ENCODE results near the gene DOCK2. TPM values are rescaled to one million over a fixed set of nuclear protein-coding genes. Genes with fewer than 3 reads are reported as not detected.
A peak's percentile ranks its signal among the peaks of the same experiment; 100 is the strongest.
"Not testable (repeated sequence)": the region's sequence is repeated elsewhere in the genome, so short reads cannot be mapped to it uniquely, and the experiment has no call there.

The DOCK2 gene
- total RNA-seq, 1 donor from 2014 or later, result 1.2 TPM

DNA sequence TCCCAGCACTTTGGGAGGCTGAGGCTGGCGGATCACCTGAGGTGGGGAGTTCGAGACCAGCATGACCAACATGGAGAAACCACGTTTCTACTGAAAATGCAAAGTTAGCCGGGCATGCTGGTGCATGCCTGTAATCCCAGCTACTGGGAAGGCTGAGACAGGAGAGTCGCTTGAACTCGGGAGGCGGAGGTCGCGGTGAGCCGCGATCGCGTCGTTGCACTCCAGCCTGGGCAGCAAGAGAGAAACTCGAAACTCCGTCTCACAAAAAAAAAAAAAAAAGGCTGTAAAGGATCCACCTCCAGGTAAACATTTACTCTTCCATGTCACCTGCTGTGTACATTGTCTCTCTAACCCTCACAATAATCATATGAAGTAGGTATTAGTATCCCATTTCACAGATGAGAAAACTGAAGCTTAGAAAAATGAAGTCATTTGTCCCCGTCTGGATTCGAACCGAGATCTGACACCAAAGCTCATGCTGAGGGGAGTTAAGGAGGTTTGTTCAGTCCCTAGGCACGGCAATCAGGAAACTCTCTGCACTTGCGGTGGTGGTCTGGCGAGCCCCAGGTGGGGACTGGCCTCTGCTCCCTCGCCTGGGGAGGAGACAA, 494 bp upstream of the DOCK2 start:
- DNase-seq (ENCODE audit: extremely low read depth, low read depth, low spot score), result no peak

DNA sequence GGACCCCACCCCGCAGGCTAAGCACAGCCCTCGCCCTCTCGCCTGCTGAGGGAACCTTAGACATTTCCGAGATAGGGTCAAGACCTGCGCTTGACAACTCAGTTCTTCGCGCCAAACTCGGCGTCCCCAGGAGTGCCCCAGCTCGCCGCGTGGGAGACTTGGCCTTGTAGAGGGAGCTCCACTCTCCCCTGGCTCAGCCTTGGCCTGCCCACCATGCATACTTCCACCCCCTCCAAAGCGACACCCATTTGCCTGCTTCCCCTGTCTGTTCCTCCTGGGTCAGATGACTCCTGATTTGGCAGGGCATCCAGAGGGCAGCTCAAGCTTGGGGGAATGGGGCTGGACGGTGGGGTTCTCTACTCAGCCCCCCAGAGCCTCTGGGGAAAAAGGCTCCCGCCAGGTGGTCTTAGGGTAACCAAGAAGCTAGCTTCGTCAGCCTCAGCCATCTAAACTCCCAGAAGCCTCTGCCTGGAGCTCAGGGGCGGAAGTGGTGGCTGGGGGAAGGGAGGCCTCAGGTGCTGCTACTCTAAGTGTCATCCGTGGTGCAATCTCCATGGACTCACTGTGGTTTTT, 560 bp downstream of the DOCK2 start:
- no peak for DNase-seq (ENCODE audit: extremely low read depth, low read depth, low spot score)

DNA sequence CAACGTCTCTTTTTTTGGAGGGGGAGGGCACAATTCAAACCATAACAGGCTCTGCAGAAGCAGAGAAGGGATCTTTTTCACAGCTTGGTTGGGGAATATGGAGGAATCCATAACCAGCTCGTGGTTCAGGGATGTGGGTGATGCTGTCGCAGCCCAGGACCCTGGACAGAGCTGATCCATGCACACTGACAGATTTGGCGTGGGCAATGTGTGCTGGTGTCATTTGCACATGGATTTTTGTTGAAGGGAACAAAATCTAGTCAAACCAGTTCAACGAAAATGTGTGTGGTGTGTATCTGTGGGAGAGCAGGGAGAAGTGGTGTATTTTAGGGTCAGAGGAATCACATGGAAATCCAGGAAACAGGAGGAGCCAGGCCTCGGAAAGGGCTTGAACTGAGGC, 4.2 kb downstream of the DOCK2 start:
- DNase-seq (ENCODE audit: extremely low read depth, low read depth, low spot score), result no peak

DNA sequence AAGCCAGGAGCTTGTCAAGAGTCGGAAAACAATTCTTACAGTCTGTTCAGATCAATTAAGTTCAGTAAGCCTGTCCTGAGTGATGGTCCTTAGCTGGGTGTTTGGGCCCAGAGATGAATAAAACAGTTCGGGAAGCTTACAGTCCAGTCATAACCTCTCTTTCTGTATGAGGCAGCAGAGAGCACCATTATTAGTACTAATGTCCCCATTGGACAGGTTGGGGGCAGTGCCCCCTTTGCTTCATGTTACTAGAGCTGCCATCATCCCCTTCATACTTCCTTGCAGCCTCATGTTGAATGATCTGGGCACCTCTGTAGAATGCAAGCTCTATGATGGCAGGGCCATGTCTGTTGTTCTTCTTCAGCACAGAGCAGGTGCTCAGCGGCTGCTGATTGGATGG, 9.8 kb downstream of the DOCK2 start:
- no peak for DNase-seq (ENCODE audit: extremely low read depth, low read depth, low spot score)

DNA sequence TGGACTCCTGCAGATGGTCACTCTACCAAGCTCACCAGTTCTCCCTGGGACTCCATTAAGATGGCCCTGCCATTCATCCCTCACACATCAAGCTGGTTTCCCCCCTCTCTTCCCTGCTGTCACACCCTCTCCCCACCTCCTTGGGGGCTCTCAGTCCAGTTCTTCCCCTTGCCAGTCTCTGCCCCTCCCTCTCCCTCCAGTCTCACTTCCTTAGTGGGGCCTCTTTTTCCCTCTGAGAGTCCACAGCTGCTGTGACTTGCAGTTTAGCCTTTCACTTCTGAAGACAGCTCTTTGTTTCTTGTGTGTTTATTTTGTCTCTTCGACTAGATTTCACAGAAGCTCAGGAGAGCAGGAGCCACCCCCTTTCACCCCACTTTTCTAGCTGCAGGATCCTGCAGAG, 10.5 kb downstream of the DOCK2 start:
- DNase-seq (ENCODE audit: extremely low read depth, low read depth, low spot score), result no peak

DNA sequence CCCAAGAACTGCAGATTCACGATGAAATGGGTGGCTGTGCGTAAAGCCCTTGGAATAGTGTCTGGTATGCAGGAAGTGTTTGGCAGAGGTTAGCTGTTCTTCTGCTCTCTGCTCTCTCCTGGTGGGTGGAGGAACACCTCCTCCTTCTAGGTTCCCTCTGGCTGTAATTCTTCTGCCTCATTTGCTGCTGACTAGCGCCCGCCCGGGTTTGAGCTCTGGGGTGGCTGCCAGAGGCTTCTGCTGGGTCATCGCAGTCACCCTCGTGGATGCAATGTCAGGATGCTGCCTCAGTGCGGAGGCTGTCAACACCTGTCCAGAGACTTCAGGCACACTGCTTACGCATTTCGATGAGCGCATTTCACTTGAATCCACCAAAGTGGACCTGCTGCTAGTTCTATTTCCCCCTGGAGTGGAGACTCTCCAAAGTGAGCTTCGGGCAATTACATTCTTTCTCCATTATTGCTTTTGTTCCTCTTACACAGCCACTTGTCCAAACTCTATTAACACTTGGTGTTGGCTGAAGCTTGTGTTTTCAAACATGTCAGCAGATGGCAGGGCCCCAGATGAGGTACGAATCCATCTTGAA, 11.7 kb downstream of the DOCK2 start:
- no peak for DNase-seq (ENCODE audit: extremely low read depth, low read depth, low spot score)

DNA sequence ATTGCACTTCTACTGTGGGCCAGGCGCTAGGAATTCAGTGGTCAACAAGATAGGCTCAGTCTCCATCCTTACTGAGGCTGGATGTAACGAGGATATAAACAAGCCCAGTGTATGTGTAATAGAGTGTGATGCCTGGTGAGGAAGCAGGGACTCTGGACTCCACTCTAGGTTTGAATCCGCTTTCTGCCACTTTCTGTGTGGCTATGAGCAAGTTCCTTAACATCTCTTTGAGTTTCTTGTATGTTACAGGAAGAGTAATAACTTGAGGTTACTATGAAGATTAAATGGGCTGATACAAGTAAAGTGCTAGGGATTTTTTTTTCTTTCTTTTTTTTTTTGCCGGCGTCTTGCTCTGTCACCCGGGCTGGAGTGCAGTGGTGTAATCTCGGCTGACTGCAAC, 12.4 kb downstream of the DOCK2 start:
- no peak for DNase-seq (ENCODE audit: extremely low read depth, low read depth, low spot score)

DNA sequence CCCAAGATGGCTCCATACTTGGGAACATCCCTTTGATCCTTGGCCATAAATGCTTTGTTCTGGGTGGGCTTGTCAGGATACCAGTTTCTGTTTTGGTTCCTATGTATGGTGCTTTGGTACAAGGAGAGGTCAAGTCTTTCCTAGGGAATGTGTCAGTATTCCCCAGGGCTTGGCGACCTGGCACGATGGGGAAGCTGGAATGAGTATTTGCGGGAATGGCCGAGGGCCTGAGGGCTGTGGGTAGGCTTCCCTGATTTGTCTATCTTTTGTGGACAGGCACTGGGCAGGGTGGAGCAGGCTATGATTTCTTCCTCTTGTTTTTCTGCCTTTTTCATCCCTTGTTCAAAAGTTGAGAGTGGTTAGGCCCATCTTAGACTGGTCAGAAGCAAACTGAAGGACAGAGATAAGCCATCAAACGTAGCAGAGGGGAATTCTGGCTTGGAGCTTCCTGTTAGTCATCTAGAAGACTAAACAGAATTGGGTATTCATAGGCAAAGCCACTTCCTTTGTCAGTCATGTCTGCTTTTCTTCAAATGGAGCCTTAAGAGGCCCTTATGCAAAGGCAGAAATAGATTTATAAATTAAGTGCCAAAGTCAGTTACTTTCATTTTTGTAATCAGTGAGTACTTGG, 13.7 kb downstream of the DOCK2 start:
- peak; percentile 18 for DNase-seq (ENCODE audit: extremely low read depth, low read depth, low spot score)

DNA sequence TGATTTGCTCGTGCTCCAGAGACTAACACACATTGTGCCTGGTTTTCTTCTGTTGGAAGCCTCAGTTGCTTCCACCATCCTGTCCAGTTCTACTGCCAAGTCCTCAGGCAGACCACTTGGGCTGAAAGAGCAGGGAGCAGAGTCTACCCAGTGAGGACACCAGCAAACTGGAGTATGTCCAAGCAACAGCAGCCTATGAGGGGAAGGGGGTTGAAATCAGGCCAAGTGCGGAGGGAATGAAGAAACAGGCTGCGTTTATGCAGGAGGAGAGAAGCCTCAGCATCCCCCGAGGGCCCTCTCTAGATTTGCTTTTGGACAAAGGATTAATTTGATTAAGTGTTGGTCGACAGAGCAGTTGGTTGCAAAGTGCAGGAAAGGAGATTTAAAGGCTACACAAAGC, 14.5 kb downstream of the DOCK2 start:
- no peak for DNase-seq (ENCODE audit: extremely low read depth, low read depth, low spot score)

DNA sequence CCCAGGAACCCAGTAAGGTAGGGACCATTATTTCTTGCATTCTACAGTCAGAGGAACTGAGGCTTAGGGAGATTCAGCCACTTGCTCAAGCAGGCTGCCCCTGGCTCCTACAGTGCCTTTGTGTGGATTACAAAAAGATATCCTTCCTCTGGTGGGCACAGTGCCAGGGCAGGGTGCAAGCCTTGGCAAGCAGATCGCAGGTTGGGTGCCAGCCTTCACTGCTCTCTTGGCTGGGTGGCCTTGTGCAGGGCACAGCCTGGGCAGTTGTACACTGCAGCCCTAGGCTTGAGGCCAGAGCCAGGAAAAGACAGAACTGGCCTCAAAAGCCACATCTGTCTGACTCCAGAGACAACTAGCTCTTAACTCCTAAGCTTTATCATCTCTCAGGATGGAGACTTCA, 15.0 kb downstream of the DOCK2 start:
- no peak for DNase-seq (ENCODE audit: extremely low read depth, low read depth, low spot score)

DNA sequence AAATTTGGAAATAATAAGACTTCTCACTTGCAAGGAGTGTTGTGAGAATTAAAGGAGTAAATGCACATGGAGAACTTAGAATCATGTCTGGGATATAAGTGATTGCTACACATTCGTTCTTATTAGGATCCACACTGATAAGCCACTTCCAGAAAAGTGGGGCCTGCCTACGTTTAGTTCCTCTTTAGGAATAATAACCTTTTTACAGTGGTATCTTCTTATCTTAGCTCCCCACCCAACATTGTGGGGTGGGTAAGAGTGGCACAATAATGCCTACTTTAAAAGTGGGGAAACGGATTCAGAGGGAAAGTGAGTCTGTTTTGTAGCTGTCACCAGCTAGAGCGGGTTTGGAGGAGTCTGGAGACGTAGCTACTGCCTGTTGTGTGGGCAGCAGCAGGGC, 16.0 kb downstream of the DOCK2 start:
- no peak for DNase-seq (ENCODE audit: extremely low read depth, low read depth, low spot score)

DNA sequence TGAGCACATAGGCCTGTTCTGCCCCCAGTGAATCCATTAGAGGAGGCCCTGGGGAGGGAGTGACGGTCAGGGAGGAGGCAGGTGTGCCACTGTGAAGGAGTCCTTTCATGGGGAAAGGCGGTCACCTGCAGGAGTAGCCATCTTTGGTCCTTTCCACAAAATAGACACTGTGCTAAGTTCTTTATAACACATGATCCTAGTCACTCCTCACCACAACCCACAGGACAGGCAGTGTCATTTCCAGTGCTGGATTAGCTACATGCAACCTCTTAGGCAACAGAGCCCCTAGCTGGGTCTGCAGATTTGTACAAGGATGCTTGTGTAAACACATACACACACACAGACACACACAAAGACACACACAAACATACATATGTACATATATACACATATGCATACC, 18.3 kb downstream of the DOCK2 start:
- no peak for DNase-seq (ENCODE audit: extremely low read depth, low read depth, low spot score)

DNA sequence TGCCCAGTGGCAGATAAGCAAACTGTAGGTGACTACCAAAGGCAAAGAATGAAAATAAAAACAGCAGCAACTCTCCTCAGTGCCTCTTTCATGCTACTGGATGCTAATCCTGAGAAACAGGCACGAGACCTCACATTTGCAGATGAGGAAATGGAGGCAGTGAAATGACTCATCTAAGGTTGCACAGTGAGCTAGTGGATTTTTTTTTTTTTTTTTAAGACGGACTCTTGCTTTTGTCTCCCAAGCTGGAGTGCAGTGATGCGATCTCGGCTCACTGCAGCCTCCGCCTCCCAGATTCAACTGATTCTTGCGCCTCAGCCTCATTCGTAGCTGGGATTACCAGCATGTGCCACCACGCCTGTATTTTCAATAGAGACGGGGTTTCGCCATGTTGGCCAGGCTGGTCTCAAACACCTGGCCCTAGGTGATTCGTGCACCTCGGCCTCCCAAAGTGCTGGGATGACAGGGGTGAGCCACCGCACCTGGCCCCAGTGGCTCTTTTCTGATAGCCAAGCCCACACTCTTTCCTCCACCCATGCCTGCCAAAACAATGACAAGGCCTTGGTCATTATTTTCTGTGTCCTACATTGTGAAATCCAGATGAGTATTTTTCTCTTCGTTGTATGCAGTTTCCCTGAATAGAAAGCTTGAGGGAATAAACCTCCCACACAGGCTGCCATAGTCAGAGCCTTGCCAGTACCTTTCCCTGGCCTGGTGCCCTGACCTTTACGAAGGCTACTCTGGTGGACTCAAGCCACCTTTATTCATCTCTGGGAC, 19.2 kb downstream of the DOCK2 start:
- DNase-seq (ENCODE audit: extremely low read depth, low read depth, low spot score), result no peak

DNA sequence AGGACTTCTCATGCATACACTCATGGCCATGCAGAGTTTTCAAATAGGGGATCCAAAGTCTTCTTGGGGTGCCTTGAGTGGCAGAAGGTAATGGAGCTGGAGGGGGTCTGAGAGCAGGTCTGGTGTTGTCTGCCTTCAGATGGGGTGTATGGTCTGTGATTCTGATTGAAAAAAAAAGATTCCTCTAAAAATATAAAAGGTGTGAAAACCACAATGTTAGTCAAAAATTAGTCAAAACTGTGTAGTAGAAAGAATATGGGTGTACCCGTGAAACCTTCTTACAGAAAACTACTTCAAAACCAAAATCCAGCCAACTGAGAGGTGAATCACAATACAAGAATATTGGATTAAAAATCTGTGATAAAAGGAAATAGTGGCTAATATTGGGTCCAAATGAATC, 20.1 kb downstream of the DOCK2 start:
- no peak for DNase-seq (ENCODE audit: extremely low read depth, low read depth, low spot score)

DNA sequence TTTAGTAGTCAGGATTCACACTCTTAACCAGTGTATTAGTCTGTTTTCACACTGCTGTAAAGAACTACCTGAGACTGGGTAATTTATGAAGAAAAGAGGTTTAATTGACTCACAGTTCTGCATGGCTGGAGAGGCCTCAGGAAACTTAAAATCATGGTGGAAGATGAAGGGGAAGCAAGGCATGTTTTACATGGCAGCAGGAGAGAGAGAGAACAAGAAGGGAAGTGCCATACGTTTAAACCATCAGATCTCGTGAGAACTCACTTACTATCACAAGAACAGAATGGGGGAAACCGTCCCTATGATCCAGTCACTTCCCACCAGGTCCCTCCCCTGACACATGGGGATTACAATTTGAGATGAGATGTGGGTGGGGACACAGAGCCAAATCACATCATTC, 25.4 kb downstream of the DOCK2 start:
- not testable (repeated sequence) for DNase-seq (ENCODE audit: extremely low read depth, low read depth, low spot score)

DNA sequence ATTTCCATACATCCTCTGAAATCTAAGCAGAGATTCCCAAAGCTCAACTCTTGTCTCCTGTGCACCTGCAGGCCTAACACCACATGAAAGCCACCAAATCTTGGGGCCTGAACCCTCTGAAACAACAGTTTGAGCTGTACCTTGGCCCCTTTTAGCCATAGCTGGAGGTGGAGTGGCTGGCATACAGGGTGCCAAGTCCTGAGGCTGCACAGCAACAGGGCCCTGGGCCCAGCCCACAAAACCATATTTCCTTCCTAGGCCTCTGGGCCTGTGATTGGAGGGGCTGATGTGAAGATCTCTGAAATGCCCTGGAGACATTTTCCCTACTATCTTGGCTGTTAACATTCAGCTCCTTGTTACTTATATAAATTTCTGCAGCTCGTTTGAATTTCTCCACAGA, 26.5 kb downstream of the DOCK2 start:
- DNase-seq (ENCODE audit: extremely low read depth, low read depth, low spot score), result no peak

DNA sequence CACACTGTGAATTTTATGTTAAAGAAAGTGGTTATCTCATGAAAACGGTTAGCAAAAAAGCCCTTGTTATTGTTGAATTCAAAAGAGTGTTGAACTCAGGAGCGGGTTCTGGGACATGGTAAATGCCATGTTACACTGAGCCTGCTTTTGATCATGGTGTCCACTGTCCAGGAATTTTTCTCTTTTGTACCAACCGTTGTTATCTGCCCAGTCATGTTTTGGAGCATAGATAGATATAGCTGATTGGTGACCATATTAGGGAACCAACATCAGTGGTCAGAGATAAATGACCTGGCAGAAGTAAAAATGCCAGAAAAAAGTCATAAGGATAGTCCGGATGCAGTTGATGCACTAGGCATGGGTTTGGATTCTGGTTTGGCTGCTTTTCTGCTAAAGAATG, 29.3 kb downstream of the DOCK2 start:
- no peak for DNase-seq (ENCODE audit: extremely low read depth, low read depth, low spot score)

DNA sequence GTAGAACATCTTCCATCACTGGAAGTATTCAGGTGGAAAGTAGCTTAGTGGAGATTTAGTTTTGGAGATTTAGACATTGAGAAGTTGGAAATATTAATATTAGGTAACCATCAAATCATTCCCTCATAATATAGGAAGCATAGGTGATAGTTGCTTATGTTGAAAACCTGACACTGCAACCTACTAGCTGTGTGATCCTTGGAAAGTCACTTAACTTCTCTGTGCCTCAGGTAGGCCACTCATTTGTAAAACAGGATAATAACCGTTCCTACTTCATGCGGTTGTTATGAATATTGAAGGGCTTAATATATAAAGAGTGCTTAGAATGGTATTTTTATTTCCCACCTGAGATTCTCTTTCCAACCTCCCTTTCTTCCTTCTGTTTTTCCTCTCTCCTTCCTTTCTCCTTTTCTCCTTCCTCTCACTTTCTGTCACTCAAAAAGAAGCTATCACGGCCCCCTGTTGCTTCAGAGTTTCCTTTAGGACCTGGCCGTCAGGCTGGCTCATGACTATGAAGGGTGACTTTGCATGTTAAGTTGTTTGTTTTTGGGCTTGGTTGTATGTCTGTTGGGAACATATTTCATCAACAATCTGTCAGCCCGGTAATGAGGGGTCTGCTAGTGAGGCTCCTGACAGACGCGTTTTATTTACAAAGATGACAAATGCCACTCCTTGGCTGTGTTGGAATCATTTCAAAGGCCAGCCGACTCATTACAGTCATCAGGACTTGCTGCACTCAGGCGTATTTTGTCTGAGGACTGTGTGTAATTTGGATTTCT, 31.0 kb downstream of the DOCK2 start:
- no peak for DNase-seq (ENCODE audit: extremely low read depth, low read depth, low spot score)

DNA sequence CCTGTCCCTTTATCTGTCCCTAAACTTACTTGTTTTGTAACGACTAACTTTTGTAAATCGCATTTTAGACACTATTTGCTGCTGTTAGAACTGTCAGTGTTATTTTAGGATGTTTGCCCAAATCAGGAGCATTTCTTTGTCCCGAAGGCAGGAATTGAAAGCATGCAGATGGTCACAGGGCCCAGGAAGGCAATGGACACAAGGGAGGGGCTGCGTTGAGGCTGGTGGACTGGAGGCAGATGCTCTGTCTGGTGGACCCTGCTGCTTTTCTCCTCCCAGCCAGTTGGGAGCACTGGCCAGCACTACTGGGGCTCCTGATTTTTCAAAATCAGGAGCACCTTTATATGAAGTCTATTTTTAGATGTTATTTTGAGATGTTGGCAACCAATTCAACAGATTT, 31.7 kb downstream of the DOCK2 start:
- DNase-seq (ENCODE audit: extremely low read depth, low read depth, low spot score), result no peak

DNA sequence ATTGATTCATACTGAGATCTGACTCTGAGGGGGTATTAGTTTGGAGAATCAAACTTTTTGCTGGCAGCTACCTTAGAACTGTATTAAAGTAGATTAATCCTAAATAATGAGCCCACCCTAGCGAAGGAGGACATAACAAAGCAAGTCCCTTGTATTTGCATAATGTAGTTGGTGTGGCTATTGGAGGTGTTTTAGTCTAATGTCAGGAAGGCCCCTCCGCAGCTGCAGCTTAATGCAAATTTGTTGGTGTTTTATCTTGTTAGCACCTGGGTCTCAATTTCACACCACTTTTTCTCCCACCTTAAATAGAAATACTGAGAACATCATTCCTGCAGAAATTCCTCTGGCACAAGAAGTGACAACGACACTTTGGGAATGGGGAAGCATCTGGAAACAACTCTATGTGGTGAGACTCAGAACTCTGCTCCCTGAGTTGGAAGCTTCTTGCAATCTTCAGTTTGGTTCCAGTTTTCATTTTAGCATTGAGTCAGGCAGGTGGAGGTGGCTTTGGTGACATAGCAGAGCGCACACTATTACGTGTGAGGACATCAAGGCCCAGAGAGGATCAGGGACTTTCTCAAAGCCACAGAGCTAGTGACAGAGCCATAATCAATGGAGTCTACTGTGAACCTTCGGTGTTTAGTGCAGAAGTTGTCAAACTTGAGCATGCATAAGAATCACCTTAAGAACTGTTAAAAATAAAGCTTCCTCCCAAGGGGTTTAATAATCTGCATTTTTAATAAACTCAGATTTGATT, 33.9 kb downstream of the DOCK2 start:
- DNase-seq (ENCODE audit: extremely low read depth, low read depth, low spot score), result no peak

Measured in glomerular endothelial cell (primary cell).